Karpas-422 (cell line): ENCODE data around the gene LYZL2. TPM values are rescaled to one million over a fixed set of nuclear protein-coding genes. Genes with fewer than 3 reads are reported as not detected.
A peak's percentile ranks its signal among the peaks of the same experiment; 100 is the strongest.
"Not testable (repeated sequence)": the region's sequence is repeated elsewhere in the genome, so short reads cannot be mapped to it uniquely, and the experiment has no call there.

ENCODE experiments used
- DNase-seq: peaks from one replicate; pipeline ENCODE4 v3.0.0-alpha.2; 2015
- H2AFZ ChIP-seq: fragments of 200-600 bp; sonication (generic); 2 replicates; pipeline ENCODE4 v1.6.1; 2014; ENCODE audit warnings: antibody characterized with exemption, low read length, mixed read lengths
- H3K27ac ChIP-seq: fragments of 200-600 bp; sonication (generic); 2 replicates; pipeline ENCODE4 v1.5.1; 2014; ENCODE audit warnings: mild to moderate bottlenecking, low read length, moderate library complexity
- H3K27me3 ChIP-seq: fragments of 200-600 bp; sonication (generic); 2 replicates; pipeline ENCODE4 v1.6.1; 2014; ENCODE audit warnings: low read length, mixed read lengths
- H3K36me3 ChIP-seq: fragments of 200-600 bp; sonication (generic); 2 replicates; pipeline ENCODE4 v1.6.1; 2014; ENCODE audit warnings: low read length, mixed read lengths; ENCODE audit not compliant: insufficient read depth
- H3K4me1 ChIP-seq: fragments of 200-600 bp; sonication (generic); 2 replicates; pipeline ENCODE4 v1.6.1; 2014; ENCODE audit warnings: mild to moderate bottlenecking, low read length, mixed read lengths
- H3K4me2 ChIP-seq: fragments of 200-600 bp; sonication (generic); 2 replicates; pipeline ENCODE4 v1.6.1; 2014; ENCODE audit warnings: low read length, low read depth, mild to moderate bottlenecking; ENCODE audit not compliant: poor library complexity, severe bottlenecking
- H3K4me3 ChIP-seq: fragments of 200-600 bp; sonication (generic); 2 replicates; pipeline ENCODE4 v1.5.1; 2014; ENCODE audit warnings: mild to moderate bottlenecking, antibody characterized with exemption, low read length, mixed read lengths
- H3K79me2 ChIP-seq: fragments of 200-600 bp; sonication (generic); 2 replicates; pipeline ENCODE4 v1.6.1; 2014; ENCODE audit warnings: mild to moderate bottlenecking, low read length, mixed read lengths
- H3K9ac ChIP-seq: fragments of 200-600 bp; sonication (generic); 2 replicates; pipeline ENCODE4 v1.6.0; 2014; ENCODE audit warnings: low read length
- H3K9me2 ChIP-seq: fragments of 200-600 bp; sonication (generic), shearing (Covaris generic); replicated peaks from 2 replicates; pipeline ENCODE4 v1.6.0; 2014; ENCODE audit warnings: mild to moderate bottlenecking, low read length, moderate library complexity; ENCODE audit not compliant: insufficient read depth
- H3K9me3 ChIP-seq: fragments of 300-700, 200-600 bp; sonication (generic); 2 replicates; pipeline ENCODE4 v1.6.1; 2014; ENCODE audit warnings: low read length, mixed read lengths
- H4K20me1 ChIP-seq: fragments of 200-600 bp; sonication (generic); 2 replicates; pipeline ENCODE4 v1.6.1; 2014; ENCODE audit warnings: mild to moderate bottlenecking, antibody characterized with exemption, low read length, low read depth; ENCODE audit not compliant: insufficient read depth
- total RNA-seq: library from RNA; depleted of rRNA; stranded (reverse); fragments of >200 nt; shearing (Covaris generic); gene quantifications from 2 replicates; pipeline ENCODE4 v1.2.3, GENCODE V29; 2014; ENCODE audit warnings: low replicate concordance

LYZL2 gene
- total RNA-seq, 1 experiment from 2014 or later, result not detected

- H4K20me1 ChIP-seq, H3K27me3 ChIP-seq, H3K79me2 ChIP-seq, H3K27ac ChIP-seq, DNase-seq, H3K4me3 ChIP-seq, H3K36me3 ChIP-seq, H3K4me2 ChIP-seq, H3K4me1 ChIP-seq, H3K9me2 ChIP-seq, H3K9me3 ChIP-seq, H2AFZ ChIP-seq, H3K9ac ChIP-seq: not testable (repeated sequence)
These were observed 38.4 kb upstream of the LYZL2 start for GRCh38 chr10:30667982-30668381.

GRCh38 chr10:30663403-30663802, 33.9 kb upstream of the LYZL2 start:
- H3K79me2 ChIP-seq, H3K36me3 ChIP-seq, H3K9me2 ChIP-seq, DNase-seq, H3K9ac ChIP-seq, H3K9me3 ChIP-seq, H3K4me3 ChIP-seq, H3K27me3 ChIP-seq, H3K27ac ChIP-seq, H3K4me1 ChIP-seq, H2AFZ ChIP-seq, H4K20me1 ChIP-seq: not testable (repeated sequence)
- peak overlapping the region; percentile 23 for H3K4me2 ChIP-seq

- no peak overlapping the region for H3K9ac ChIP-seq
- H2AFZ ChIP-seq, result no peak overlapping the region
- H4K20me1 ChIP-seq, result no peaks in the 10 kb centered on the region
- H3K36me3 ChIP-seq, result no peaks in the 10 kb centered on the region
- no peaks in the 10 kb centered on the region for H3K9me2 ChIP-seq
- H3K79me2 ChIP-seq, result no peaks in the 10 kb centered on the region
- H3K4me3 ChIP-seq, result no peak overlapping the region
- H3K4me2 ChIP-seq, result peak overlapping the region; percentile 23
- H3K27me3 ChIP-seq, result no peaks in the 10 kb centered on the region
- H3K4me1 ChIP-seq, result peaks cover 5% of the 10 kb centered on the region
- no peak for DNase-seq
- no peaks in the 10 kb centered on the region for H3K9me3 ChIP-seq
- no peak overlapping the region for H3K27ac ChIP-seq
These were observed 33.3 kb upstream of the LYZL2 start for GRCh38 chr10:30662814-30663213.

DNA sequence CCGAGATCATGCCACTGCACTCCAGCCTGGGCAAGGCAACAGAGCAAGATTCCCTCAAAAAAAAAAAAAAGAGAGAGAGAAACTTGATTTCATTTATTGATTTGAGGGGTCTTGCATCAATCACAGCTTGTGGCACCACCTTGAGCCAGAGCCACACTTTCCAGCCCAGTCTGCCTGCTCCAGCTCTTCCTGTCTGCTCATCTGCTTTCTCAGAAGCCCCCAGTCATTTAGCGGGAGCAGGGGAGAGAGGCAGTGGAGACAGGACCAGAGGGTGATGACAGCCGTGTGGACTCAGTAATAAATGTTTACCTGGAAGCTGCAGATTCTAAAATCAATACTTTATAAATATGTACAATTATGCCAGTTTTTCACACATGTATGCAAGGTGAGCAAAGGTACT, 30.8 kb upstream of the LYZL2 start:
- H3K27me3 ChIP-seq, H3K4me1 ChIP-seq, DNase-seq, H2AFZ ChIP-seq, H3K9ac ChIP-seq, H4K20me1 ChIP-seq, H3K79me2 ChIP-seq, H3K4me2 ChIP-seq, H3K4me3 ChIP-seq, H3K9me2 ChIP-seq, H3K27ac ChIP-seq, H3K36me3 ChIP-seq, H3K9me3 ChIP-seq: not testable (repeated sequence)

DNA sequence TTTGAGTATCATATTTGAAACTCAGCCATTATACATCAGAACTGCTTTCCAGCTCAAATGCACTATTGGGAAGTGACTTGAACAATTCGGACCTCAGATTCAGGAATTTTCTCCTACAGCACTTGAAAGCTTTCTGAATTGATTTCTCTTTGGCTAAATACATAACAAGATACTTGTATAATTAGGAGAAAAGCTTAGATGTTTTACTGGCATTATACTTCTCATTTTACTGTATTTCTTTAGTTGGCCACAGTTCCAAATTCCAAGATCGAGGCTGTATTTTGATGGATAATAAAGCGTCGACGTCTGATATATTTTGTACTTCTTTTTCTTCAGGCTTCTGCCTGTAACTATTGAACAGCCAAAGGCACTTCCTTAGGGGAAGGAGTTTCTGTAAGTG, 26.7 kb upstream of the LYZL2 start:
- H4K20me1 ChIP-seq, result no peaks in the 10 kb centered on the region
- H3K27me3 ChIP-seq, result no peaks in the 10 kb centered on the region
- no peak overlapping the region for H2AFZ ChIP-seq
- H3K79me2 ChIP-seq, result no peaks in the 10 kb centered on the region
- no peak overlapping the region for H3K9ac ChIP-seq
- no peak overlapping the region for H3K27ac ChIP-seq
- H3K9me3 ChIP-seq, result no peaks in the 10 kb centered on the region
- no peak overlapping the region for H3K4me2 ChIP-seq
- no peaks in the 10 kb centered on the region for H3K4me1 ChIP-seq
- H3K4me3 ChIP-seq, result no peak overlapping the region
- DNase-seq, result no peak
- no peaks in the 10 kb centered on the region for H3K9me2 ChIP-seq
- no peaks in the 10 kb centered on the region for H3K36me3 ChIP-seq

GRCh38 chr10:30655001-30655400, 25.4 kb upstream of the LYZL2 start:
- not testable (repeated sequence) for H4K20me1 ChIP-seq, H2AFZ ChIP-seq, H3K9me3 ChIP-seq, H3K9ac ChIP-seq, H3K9me2 ChIP-seq, H3K36me3 ChIP-seq, H3K4me3 ChIP-seq, DNase-seq, H3K79me2 ChIP-seq, H3K4me1 ChIP-seq, H3K27ac ChIP-seq, H3K4me2 ChIP-seq, H3K27me3 ChIP-seq

DNA sequence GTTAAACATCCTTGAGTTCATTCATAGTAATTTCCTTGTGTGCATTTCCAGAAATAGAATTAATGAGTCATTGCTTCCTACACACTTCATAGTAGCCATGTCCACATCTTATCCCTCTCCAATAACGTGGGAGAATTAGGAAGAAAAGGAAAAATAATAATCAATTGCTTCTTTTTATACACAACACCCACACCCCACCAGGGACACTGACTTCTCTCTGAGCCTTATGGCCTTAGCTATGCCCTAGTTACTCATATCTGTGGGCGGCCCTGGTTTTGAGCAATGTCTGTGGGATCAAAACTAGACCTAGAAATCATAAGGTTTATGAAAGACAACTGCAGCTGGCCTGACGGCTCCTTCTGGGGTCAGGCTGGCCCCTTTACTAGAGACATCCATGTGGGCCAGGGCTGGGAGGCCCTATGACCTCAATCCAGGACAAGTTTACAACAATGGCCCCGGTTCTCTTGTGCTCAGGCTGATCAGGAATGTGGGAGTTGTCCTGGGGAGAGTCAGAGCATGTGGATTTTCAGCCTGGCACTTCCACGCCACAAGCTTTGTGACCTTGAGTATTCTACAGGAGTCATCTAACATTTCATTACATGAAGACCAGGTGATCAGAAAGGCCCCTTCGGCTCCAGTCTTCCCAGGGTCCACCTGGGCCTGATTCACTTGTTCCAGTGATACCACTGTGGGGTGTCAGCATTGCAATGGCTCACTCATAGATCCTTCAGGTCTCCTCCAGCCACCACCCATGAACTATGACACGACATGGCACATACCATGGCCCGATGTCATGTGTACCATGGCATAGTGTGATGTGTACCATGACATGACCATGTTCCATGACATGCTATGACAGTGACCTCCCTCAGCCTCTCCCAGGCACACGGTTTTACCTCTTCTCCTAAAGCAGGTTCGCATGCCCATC, 22.2 kb upstream of the LYZL2 start:
- H3K9ac ChIP-seq, DNase-seq: not testable (repeated sequence)

DNA sequence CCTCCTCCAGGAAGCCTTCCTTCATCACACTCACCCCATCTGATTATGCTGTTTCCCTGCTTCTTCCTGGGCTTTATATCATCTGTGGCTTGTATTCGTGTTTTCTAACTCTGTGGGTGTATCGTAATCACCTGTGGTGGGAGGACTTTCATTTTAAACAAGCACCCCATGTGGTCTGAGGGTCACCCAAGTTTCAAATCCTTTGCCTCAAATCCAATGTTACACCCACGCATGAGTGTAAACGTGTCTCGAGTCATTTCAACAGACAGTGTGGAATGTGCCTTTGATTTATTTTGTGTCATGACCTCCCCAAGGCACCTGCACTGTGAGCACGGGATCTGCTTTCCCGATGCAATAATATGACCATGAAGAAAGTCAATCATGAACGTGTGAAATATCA, 17.5 kb upstream of the LYZL2 start:
- DNase-seq, result no peak
- Histone ChIP-seq H3K9ac (no peak overlapping the region), H3K27me3 (no peaks in the 10 kb centered on the region), H3K4me3 (no peak overlapping the region), H3K4me1 (no peaks in the 10 kb centered on the region), H3K27ac (no peak overlapping the region), H3K9me2 (no peaks in the 10 kb centered on the region), H3K9me3 (no peaks in the 10 kb centered on the region), H2AFZ (no peak overlapping the region), H4K20me1 (no peaks in the 10 kb centered on the region), H3K36me3 (no peaks in the 10 kb centered on the region), H3K79me2 (no peaks in the 10 kb centered on the region), H3K4me2 (no peak overlapping the region)

More for the DNA sequence above, 22.2 kb upstream of the LYZL2 start:
- not testable (repeated sequence) for H3K9me3 ChIP-seq, H3K4me3 ChIP-seq, H3K27me3 ChIP-seq, H3K27ac ChIP-seq, H3K4me1 ChIP-seq, H3K9me2 ChIP-seq, H3K36me3 ChIP-seq, H3K79me2 ChIP-seq, H4K20me1 ChIP-seq, H2AFZ ChIP-seq, H3K4me2 ChIP-seq
